HG02759 (cell line): ENCODE measurements around the gene OLFM3.

Source experiments
- ATAC-seq: cut with Tn5 transposase; IDR thresholded peaks from one replicate; pipeline ENCODE4 v1.9.1; 2021; ENCODE audit warnings: mild to moderate bottlenecking, moderate library complexity; ENCODE audit not compliant: unreplicated experiment

OLFM3 gene

DNA sequence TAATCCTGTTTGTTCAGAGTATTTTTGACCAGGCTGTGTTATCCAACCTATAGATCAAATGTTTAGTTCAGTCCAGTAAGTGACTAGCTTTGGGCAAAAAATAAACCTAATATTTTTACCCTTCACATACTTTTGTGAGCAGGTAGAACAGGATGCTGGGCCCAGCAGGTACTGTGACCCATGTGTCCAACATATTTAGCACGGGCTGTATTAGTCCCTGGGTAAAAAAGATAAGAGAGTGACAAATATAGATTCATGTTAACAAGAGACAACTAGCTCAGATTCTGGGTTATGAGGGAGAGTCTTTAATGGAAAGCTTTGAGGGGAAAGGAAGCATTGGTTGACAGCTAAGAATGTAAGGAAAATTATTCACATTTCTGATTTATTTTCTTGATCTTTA lies 43.1 kb downstream of the OLFM3 start:
- ATAC-seq, result no peak

DNA sequence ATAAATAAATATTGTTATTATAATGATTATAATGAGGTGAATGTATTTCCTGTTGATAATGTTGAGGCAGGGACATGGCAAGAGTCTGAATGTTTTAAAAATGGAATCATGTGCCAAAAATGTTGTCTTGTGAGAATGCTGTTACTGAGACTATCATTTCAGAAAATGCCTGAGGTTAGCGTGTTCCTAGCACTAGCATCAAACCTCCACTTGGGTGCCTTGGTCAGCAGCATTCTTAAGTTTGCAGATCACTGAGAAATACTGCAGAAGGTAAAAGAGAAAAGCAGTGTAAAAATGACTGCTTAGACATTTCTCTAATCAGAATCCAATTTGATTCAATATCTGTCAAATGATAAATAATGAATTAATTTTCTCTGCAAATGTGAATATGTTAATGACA lies 50.8 kb downstream of the OLFM3 start:
- ATAC-seq, result no peak

DNA sequence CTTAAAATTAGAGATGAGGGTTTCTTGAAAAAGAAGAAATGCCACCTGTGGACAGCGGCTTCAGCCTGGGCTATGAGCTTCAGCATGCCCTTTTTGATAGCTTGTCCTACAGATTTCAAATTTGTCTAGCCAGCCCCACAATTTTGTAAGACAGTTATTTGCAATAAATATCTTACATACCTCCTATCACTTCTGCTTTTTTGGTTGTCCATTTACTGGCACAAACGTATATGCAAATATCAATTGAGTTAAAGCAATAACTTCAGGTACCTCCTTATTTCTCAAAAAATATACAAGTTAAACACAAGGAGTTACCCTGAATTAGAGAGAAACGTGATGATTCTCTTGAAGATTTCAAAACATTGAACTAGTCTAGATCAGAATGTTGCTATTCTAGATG lies 53.5 kb downstream of the OLFM3 start:
- ATAC-seq, result no peak

DNA sequence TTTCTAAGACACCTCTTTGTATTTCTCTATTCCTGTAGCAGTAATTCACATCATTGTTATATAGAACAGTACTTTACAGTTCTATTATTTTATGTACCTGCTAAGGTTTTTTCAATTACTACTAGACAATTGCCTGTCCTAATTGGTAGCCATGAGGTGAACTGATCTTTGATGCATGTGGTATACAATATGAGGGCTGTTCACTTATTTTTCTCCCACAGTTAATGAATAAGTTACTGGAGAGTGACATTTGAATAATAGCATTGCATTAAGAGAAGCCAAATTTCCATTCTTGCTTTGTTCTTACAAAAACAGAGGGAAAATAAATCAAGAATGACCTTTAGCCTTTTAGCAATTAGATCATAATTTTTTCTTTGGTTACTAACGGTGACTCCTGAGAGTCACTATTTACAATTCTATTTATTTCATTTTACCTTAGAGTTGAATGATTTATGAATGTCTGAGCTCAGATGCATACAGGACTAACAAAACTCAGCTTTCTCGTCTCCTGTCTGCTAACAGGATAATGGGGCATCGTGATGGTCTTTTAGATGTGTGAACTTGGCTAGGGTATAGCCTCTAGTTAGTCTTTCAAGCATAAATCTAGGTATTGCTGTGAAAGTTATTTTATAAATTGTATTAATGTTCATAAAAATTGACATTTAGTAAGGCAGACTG lies 54.1 kb downstream of the OLFM3 start:
- no peak for ATAC-seq

DNA sequence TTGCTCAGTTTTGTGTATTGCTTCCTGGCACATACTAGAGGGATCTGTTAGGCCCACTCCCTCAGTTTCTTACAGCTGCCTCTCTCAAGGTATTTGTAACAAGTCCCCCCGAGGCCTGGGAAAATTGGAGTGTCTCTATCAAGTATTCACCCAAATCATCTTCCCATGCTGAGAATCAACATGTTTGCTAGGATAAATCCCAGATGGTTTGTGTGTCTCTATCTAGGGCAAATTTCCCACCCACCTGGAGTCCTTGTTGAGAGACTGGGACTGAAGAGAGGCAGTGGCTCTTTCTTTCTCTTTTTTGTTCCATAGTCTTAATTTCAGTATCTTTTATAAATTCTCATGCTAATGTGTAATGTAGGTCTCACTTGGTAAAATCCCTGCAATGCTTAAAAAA lies 58.0 kb downstream of the OLFM3 start:
- no peak for ATAC-seq

DNA sequence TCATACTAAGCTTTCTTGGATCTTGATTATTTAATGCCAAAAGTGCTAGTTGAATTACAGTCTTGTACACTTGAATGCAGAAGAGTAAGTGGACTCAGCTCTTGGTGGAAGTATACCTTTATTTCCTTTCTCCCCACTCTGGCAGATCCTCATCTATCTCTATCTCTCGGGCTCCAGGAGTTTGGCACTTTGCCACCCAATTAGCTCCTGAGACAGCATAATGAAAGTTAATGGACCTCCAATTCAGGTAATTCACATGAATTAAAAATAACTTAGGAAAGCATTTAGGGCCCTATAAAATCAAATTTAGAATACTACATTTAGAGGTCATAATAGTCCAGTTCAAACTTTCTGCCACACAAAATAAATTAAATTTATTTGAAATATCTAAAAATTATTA lies 67.4 kb downstream of the OLFM3 start:
- no peak for ATAC-seq

DNA sequence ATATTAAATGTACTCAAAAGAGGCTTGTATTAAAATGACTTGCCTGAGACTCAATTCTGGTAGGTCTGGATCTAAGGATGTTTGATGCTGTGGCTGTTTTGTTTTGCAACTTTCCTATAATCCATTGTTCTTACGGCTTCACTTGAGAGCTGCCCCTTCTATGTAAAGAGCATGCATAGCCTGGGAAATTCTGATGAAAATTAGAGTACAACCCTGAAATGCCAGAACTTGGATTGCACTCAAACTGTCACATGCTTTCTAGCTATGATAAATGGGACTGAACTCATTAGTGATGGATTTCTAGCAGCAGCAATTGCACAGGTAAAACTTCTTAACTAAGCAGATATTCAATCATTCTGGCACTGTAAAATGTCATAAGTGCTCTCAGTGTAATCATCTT lies 67.9 kb downstream of the OLFM3 start:
- no peak for ATAC-seq

DNA sequence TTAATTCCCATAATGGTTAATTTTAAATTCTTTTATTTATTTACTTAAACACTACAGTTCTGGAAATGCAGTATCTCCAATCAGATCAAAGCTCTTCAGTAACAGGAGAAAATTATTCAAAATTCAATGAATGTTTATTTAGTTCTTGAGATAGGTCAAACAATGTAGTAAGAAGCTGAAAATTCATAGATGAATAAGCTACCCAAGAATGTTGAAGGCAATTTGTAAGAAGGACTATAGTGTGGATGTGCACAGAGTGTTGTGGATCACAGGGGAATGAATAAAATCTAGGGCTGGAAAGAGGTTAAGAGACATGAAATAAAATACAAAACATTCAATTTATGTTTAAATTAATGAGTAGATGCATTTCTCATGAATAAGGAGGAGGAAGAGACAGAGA lies 72.0 kb downstream of the OLFM3 start:
- ATAC-seq, result no peak

DNA sequence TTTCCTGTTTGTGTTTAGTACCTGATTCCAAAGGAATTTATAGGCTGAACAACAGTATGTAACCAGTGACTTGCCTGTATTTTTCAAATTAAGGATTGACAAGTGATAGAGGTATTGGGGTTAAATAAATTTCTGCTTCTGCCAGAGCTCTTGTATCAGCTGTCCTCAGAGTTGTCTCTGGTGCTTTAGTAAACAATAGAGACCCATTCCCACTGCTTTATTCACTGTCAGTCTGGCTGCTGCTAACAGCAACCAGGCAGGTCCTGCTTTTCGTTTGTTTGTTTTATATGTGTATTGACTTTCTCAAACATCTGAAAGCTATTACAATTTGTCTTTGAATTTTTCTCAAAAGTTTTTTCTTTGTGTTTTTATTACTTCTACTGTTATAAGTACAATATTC lies 76.1 kb downstream of the OLFM3 start:
- ATAC-seq, result no peak

DNA sequence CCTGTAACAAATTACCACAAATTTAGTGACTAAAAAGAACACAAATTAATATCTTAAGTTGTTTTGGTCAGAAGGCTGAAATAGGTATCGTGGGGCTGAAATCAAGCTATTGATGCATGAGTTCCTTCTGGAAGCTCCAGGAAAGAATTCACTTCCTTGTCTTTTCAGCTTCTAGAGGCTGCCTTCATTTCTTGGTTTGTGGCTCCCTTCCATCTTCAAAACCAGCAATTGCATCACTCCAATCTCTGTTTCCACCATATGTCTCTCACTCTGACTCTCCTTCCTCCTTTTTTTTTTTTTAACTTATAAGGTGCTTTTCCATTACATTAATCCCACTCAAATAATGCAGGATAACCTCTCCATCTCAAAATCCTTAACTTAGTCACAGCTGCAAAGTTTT lies 78.4 kb downstream of the OLFM3 start:
- no peak for ATAC-seq

DNA sequence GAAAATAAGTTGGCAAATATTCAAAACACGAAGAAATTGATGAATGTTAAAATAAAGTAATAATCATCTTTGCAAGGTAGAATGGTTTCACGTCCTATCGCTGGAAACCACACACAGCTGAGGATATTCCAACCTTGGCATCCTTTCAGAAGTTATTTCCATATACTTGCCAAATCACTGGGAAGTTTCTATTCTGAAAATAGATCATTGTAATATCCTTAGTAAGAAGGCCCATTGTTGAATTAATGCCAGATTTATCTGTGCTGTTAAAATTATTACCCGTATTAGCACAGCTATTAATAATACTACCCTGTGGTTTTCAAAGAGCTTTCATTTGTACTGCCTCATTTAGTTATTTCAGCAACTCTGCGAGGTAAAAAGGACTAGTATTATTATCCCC lies 81.1 kb downstream of the OLFM3 start:
- ATAC-seq, result no peak

DNA sequence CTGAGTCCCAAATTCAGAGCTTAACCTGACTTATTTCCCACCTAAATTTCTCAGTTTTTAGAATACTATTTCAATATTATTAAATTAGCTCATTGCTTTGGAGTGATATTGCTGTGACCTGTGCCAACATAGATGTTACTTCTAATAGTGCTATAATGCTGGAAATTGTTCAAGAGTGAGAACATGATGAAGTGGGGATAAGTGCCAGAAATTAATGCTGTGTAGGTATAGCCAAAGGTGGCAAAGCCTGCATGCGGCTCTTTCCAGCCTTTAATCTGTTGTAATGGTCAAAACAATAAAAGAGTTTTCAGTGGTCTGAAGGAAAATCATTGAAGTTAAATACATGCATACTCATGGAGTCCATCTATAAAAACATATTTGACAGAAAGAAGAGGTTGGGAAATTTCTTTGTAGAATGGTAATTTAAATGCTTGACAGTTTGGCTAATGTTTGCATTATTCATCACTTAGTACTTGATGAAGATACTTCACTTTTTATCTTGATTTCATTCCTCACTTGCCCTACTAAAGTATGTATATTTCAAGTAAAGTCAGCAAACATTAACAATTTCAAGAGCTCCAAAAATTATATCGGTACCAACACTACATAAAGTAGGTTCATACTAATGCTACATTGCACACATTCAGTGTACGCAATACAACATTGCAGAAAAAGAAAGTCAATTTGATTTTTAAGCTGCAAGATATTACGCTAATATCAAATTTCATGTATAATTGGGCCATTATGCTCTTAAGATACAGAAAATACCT lies 82.1 kb downstream of the OLFM3 start:
- ATAC-seq, result no peak

DNA sequence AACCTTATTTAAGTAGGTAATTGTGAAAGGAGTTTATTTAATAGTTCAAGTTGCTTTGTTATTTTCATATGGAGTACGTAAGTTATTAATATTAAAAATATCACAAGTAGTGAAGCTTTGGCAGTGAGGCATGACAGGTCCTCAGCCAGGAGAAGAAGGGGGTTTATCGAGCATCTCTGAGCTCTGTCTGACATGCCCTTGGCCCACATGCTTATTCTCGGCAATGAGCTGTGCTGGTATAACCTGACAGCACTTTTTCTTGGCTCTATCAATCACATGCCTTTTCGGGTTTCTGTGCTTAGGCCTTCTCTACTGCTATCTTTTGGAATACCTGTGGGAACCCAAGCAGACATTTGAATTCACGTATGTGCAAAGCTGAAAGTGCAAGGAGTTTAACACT lies 84.8 kb downstream of the OLFM3 start:
- ATAC-seq, result no peak

DNA sequence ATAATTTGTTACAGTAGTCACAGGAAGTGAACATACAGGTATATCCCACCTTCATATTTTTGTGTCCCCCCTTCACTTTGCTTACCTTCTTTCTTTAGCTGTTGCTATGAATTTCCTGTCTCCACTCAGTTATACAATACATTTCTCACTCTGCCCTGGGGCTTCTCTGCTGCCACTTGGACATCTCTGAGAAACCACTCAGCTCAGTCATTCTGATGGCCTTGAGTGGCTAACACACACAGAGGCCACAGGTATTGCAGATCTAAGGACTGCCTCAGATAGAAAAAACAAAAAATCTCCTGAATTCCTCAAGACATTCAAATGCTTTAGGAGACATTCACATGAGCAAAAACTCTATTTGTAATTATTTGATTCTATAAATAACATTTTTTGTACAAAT lies 87.7 kb downstream of the OLFM3 start:
- no peak for ATAC-seq

DNA sequence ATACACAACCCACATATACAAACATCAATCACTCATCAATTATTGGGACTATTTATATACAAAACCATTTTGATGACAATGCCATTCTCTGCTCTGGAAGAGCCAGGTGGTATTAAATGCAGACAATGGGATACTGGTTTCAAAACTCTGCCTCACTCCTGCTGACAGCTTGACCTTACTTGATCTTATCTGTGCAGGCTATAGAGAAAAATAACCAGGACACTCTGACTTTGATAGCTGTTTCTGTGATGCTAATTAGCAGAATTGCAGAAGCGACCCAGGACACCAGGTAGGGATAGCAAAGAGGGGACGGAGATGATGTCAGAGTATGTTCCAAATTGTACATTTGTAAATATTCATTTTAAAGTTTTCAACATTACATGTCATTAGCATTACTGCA lies 89.5 kb downstream of the OLFM3 start:
- no peak for ATAC-seq

DNA sequence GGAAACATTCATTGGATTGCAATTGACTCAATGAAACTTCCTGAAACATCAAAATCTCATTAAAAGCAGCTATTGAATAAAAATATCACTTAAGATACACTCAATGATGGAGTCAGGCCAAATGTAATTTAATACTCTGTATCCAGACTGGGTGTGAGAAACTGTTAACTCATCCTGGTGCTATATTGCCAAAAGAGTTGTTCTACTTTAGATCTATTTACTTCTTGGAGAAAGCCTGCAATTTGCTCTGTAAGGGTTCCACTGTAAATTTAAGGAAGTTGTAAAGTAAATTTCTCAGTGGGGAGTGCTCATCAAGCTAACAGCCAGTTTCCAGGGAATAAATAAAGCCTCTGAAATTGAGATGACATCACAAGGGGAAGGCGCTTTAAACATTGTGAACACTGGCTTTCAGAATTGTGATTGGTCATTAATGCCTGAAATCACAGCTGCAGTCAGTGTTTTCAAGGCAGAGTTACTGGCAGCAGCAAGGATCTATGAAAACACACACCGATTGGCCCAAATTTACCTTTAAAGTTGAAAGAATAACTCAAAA lies 91.4 kb downstream of the OLFM3 start:
- no peak for ATAC-seq

DNA sequence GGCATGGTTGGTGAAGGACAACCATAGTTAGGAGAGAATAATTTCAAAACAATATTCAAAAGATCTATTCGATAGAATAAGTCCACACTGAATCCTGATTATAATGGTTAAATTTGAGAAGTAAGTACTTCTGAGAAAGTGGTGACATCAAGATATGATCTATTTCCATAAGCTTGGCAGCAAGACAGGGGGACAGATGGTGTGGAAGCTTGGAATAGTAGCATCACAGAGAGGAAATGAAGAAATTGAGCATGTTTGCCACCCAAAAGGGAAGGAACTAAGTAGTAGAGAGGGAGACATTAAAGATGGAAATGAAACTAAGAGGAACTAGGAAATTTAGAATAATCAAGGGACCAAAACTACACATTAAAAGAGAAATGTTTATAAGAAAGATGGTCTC lies 94.5 kb downstream of the OLFM3 start:
- no peak for ATAC-seq

DNA sequence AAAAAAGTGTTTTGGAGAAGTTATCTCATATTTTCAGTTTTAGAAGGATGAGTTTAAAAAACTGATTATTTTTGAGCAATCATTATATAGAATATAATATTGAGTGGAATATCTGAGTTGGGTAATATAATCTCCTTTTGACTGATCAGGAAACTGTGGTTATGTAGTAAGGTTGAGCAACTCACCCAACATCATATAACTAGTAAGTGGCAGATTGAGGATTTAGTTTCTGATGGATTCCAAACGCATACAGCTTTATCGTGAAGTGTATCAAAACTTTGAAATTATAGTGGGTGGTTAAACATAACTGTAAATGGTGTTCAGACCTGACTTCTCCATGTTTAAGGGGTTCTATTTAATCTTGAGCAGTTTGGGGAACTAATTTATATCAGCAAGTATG lies 98.6 kb downstream of the OLFM3 start:
- ATAC-seq, result no peak

DNA sequence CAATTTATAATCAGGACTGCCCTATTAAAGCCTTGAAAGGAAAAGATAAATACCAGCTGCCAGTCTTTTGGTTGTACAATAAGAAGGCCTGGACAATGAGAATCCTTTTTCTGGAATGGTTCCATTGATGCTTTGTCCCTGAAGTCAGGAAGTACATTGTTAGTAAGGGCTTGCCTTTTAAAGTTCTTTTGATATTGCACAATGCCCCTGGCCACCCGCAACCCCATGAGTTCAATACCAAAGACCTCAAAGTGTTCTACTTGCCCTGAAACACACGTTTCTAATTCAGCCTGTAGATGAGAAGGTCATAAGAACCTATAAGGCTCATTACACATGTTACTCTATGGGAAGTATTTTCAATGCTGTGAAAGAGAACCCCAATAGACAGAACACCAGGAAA lies 112.1 kb downstream of the OLFM3 start:
- ATAC-seq, result no peak

DNA sequence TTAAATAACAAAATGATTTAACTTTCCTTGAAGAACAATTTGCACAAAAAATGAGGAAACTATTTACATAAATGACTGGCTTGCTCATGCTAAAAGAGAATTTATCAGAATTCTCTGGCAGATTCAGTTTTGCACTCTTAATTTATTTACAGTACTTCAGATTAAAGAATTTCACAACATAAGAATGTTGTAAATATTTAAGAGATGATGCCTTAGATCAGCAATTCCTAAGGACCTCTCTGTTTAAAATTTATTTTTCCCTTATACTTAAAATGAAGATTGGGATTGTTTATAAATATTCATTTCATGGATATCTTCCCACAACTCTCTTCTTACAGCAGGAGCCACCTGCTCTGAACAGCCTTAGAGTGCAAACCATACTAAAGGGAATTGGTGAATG lies 120.8 kb downstream of the OLFM3 start:
- no peak for ATAC-seq

DNA sequence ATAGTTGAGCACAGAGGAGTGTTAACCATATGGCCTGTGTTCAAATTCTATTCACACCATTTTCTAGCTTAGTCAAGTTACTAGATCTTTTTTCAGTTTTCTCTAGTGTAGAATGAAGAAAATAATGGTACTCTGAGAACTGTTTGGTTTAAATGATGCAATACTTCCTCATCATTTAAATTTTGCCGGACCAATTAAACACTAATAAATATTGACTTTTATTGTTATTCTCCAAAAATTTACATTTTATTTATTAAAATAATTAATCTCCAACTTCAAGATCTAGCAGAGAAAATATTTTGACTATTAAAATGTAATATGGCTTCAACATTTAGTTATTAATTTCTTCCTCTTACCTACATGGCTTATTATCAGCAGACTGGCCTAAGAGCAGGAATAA lies 123.1 kb downstream of the OLFM3 start:
- ATAC-seq, result no peak

DNA sequence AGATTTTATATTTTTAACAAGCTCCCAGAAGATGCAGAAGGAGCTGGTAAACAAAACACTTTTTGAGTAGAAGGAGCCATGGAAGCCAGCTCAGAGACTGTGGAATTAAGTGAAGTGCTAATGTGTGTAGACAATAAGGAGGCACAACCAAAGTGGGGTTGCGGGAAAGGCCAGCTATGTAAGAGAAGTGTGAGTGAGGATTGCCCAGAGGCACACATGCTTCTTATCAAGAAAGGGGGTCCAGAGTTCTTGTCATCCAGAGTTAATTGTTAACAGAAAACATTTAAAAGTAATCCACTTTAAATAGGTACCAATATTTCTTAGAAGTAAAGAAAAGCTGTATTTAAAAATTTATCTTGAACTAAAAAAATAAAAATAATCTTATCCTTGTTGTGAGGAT lies 136.8 kb downstream of the OLFM3 start:
- ATAC-seq, result no peak

DNA sequence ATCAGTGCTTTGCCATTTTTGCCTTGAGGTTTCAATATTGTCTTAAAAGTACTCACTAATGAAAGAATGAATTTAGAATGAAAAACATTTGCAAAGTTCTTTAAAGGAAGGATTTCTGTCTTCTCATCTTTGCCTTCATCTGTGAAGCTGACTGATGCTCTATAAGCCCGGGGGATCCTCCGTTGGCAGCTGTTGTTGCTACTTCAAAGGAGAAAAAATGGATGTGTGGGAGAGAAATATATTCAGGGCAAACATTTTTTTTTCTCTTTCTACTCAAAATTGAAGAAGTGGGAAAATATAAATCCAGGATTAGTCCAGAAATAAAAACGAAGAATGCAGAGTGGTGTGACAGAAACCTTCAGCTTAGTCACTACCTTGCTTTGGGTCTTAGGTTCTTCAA lies 142.5 kb downstream of the OLFM3 start:
- no peak for ATAC-seq
